Fibroblast of mammary gland (primary cell): Measurements from ENCODE around the gene SNTA1.

Experiments used
- DNase-seq: peaks from one replicate; pipeline ENCODE4 v3.0.0-alpha.2; 2010; ENCODE audit warnings: low read depth
- H3K4me3 ChIP-seq: 2 replicates; pipeline ENCODE4 v1.5.1; 2011; ENCODE audit warnings: low read depth, mild to moderate bottlenecking, low read length, moderate library complexity; ENCODE audit not compliant: control insufficient read depth
- CTCF ChIP-seq: conservative IDR thresholded peaks from 2 replicates; pipeline ENCODE4 v1.5.1; 2011; ENCODE audit warnings: low read depth, low read length, inconsistent platforms; ENCODE audit not compliant: control insufficient read depth, insufficient read depth

The SNTA1 gene

GRCh38 chr20:33482581-33482980 lies 39.0 kb upstream of the SNTA1 start:
- H3K4me3 ChIP-seq, result no peak overlapping the region
- DNase-seq, result no peak
- no peak for TF ChIP-seq CTCF

- no peak for DNase-seq
- TF ChIP-seq CTCF, result no peak
- H3K4me3 ChIP-seq, result no peak overlapping the region
Measured at GRCh38 chr20:33481431-33481941, 37.9 kb upstream of the SNTA1 start.

GRCh38 chr20:33480048-33480447 lies 36.5 kb upstream of the SNTA1 start:
- no peak overlapping the region for H3K4me3 ChIP-seq
- TF ChIP-seq CTCF, result no peak
- DNase-seq, result no peak

- no peak for DNase-seq
- no peak overlapping the region for H3K4me3 ChIP-seq
- no peak for TF ChIP-seq CTCF
Measured at GRCh38 chr20:33477386-33478234, 34.0 kb upstream of the SNTA1 start.

GRCh38 chr20:33475381-33476152 lies 32.0 kb upstream of the SNTA1 start:
- no peak overlapping the region for H3K4me3 ChIP-seq
- no peak for TF ChIP-seq CTCF
- no peak for DNase-seq

GRCh38 chr20:33474963-33475362 lies 31.4 kb upstream of the SNTA1 start:
- no peak overlapping the region for H3K4me3 ChIP-seq
- DNase-seq, result no peak
- TF ChIP-seq CTCF, result no peak
